GM18517 (cell line): ENCODE measurements around the gene KCNK7.

Experiments used
- ATAC-seq: cut with Tn5 transposase; IDR thresholded peaks from one replicate; pipeline ENCODE4 v1.9.1; 2021; ENCODE audit warnings: mild to moderate bottlenecking, moderate library complexity; ENCODE audit not compliant: unreplicated experiment

Gene KCNK7

GRCh38 chr11:65629579-65629978 is 34.0 kb upstream of the KCNK7 start:
- no peak for ATAC-seq

DNA sequence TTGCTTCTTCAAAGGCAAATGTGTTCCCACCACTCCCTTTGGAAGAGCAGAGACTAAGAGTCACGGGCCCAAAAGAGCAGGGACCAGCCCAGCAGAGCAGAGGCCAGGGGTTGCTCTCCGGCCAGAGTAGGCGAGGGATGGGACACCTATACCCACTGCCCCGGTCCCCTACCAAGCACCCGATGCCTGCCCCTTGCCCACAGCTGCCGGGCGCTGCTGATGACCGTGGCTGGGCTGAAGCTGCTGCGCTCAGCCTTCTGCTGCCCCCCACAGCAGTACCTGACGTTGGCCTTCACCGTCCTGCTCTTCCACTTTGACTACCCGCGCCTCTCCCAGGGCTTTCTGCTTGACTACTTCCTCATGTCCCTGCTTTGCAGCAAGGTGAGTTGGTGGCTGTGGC is 31.6 kb upstream of the KCNK7 start:
- ATAC-seq, result no peak

- ATAC-seq, result no peak
Measured at GRCh38 chr11:65625628-65626342, 30.2 kb upstream of the KCNK7 start.

DNA sequence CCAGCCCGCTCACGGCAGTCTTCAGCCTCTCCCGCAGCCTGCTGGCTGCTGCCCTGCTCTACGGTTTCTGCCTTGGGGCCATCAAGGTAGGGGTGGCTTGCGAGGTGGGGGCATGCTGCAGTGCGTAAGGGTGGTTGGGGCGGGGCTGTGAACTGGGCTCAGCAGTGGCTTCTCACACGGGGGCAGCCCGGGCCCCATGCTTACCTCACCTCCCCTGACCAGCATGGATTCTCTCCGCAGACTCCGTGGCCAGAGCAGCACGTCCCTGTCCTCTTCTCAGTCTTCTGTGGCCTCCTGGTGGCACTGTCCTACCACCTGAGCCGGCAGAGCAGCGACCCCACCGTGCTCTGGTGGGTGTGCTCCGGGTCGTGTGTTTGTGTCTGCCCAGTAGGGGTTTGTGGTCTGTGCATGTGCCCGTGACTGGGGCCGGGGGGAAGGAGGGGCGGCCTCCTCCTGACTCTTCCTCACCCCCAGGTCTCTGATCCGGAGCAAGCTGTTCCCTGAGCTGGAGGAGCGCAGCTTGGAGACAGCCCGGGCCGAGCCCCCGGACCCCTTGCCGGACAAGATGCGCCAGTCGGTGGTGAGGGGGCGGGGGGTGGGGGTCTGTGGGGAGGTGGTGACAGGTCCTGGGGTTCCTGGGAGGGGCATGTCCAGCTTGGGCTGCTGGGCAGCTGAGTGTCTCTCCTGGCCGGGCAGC is 29.5 kb upstream of the KCNK7 start:
- ATAC-seq, result no peak

GRCh38 chr11:65623852-65624616 is 28.4 kb upstream of the KCNK7 start:
- no peak for ATAC-seq

DNA sequence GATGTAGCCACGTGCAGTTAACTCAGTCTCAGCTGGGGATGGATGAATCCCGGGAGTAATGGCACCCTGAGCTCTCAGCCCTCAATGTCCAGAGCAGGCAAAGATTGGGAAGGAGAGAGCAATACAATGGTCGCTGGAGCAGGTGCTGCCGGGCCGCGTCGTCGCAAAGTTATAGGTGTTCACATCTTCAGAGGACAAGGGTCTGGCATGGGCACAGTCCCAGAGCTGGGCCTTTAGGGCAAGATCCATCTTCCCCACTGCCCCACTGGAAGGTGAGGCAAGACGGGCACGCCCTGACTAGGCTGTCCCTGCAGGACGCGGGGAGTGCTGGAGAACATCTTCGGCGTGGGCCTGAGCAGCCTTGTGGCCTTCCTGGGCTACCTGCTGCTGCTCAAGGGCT is 27.6 kb upstream of the KCNK7 start:
- ATAC-seq, result no peak

DNA sequence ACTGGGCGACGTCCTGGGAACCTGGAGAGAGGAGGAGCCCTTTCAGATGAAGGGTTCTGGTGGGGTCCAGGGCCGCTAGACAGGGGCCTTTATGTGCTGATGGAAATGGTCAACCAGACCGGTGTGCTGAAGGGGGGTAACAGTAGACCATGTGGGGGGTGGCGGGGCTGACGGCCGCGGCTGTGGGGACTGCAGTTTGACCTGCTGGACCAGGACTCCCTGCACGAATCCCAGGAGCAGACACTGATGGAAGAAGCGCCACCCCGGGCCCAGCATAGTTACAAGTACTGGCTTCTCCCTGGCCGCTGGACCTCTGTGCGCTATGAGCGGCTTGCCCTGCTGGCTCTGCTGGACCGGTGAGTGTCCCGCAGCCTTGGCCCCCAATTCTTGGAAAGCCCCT is 26.4 kb upstream of the KCNK7 start:
- no peak for ATAC-seq

DNA sequence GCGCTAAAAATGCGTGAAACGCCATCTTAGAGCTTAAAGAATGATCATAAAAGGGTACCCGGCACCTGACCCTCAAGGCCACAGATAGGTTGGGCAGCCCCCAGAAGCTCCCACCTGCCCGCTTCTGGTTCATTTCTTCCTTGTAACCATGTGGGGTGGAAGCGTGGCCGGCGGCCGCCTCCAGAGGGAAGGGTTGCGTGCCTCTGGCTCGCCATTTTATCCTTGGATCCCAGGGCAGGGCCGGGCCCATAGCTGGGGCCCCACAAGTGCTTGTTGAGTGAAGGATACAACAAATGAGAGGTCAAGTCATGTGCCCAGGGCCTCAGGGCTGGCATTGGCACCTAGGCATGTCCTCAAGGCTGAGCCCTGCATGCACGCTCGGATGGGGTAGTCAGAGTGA is 25.9 kb upstream of the KCNK7 start:
- ATAC-seq, result no peak

- no peak for ATAC-seq
Measured at GRCh38 chr11:65620666-65621065, 25.1 kb upstream of the KCNK7 start.

DNA sequence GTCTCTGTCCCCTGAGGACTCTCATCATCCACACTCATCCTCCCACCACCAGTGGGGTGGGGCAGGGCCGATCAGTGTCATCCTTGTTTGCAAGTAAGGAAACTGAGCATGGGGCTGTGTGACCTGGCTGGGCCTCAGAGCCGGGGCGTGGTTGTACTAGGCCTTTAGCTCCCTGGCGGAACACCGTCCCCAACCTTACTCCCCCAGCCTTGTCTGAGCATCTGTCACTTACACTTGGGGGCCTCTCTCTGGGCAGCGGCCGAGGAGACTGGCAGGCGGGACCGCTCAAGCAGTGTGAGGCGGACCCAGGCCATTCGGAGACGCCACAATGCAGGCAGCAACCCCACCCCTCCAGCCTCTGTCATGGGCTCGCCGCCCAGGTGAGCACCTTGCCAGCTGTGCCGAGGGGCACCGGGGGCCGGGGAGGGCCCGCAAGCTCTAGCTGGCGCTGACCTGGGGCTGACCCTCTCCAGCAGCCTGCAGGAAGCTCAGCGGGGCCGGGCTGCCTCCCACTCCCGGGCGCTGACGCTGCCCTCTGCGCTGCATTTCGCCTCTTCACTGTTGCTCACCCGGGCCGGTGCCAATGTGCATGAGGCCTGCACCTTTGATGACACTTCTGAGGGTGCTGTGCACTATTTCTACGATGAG is 23.8 kb upstream of the KCNK7 start:
- no peak for ATAC-seq

DNA sequence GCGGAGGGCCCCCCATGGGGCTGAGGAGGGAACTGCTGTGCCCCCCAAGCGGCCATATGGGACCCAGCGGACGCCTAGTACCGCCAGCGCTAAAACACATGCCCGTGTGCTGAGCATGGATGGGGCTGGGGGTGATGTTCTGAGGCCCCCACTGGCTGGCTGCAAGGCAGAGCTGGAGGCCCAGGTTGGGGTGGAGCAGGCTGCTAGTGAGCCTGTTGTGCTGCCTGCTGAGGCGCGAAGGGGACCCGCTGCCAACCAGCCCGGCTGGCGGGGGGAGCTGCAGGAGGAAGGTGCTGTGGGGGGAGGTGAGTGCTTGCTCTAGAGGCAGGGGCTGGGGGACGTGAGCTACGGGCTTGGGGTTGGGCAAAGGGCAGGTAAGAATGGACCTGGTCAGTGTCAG is 23.2 kb upstream of the KCNK7 start:
- ATAC-seq, result no peak

DNA sequence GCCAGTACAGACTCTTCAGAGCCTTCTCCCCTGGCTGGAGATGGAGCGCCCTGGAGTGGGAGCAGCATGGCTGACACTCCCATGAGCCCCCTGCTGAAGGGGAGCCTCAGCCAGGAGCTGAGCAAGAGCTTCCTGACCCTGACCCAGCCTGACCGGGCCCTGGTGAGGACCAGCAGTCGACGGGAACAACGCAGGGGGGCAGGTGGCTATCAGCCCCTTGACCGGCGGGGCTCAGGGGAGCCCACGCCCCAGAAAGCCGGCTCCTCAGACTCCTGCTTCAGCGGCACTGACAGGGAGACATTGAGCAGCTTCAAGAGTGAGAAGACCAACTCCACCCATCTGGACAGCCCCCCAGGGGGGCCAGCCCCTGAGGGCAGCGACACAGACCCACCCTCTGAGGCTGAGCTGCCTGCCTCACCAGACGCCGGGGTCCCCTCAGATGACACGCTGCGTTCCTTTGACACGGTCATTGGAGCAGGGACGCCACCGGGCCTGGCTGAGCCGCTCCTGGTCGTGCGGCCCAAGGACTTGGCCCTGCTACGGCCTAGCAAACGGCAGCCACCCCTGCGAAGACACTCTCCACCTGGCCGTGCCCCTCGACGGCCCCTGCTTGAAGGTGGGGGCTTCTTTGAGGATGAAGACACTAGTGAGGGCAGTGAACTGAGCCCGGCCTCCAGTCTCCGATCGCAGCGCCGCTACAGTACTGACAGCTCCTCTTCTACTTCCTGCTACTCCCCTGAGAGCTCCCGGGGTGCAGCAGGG is 22.6 kb upstream of the KCNK7 start:
- no peak for ATAC-seq

GRCh38 chr11:65617136-65617850 is 21.7 kb upstream of the KCNK7 start:
- ATAC-seq, result no peak

- no peak for ATAC-seq
Measured at GRCh38 chr11:65616575-65617001, 21.0 kb upstream of the KCNK7 start.

- peak; percentile 1 for ATAC-seq
Measured at GRCh38 chr11:65615950-65616574, 20.5 kb upstream of the KCNK7 start.

- ATAC-seq, result peak; percentile 89
Measured at GRCh38 chr11:65615229-65615949, 19.8 kb upstream of the KCNK7 start, which contains the start of gene PCNX3. Gene PCNX3 (plus strand): TSS chr11:65615776. CDS start chr11:65616312, 536 bp downstream.

GRCh38 chr11:65613091-65613928 is 17.7 kb upstream of the KCNK7 start:
- no peak for ATAC-seq

- no peak for ATAC-seq
Measured at GRCh38 chr11:65612691-65613090, 17.1 kb upstream of the KCNK7 start.
